OCI-LY3 (cell line): ENCODE measurements around the gene PFAS.

Experiments
- CTCF ChIP-seq: fragments of 200-600, 300-600 bp; sonication (generic); IDR thresholded peaks from 2 replicates; pipeline ENCODE4 v1.5.1; 2014; ENCODE audit warnings: antibody characterized with exemption, low read length, low read depth
- EZH2phosphoT487 ChIP-seq: fragments of 200-600 bp; shearing (Covaris generic); IDR thresholded peaks from 2 replicates; pipeline ENCODE4 v1.6.1; 2018; ENCODE audit warnings: antibody characterized with exemption, mixed run types, low read depth

DNA sequence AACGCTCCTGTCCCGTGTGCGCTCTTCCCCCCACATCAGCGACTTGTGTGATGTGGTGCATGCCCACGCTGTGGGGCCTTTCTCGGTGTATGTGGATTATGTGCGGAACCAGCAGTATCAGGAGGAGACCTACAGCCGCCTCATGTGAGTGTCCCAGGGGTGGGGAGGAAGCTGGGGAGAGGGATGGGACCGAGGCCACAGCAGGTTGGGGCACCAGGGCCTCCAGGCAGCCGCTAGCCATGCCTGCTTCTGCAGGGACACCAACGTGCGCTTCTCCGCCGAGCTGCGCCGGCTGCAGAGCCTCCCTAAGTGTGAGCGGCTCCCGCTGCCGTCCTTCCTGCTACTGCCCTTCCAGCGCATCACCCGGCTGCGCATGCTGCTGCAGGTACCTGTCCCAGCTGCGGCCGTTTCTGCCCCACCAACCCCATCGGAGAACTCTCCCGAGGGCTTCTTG lies 66.7 kb downstream of the PFAS start:
- TF ChIP-seq CTCF (no peak), EZH2phosphoT487 (no peak)
